MM.1S (cell line): Measurements from ENCODE around the gene TMEM135.

ENCODE experiments used
- DNase-seq: peaks from one replicate; pipeline ENCODE4 v3.0.0-alpha.2; 2015
- H2AFZ ChIP-seq: fragments of 300-600 bp; sonication (generic); 2 replicates; pipeline ENCODE4 v1.6.0; 2016; ENCODE audit warnings: antibody characterized with exemption, low read length
- H3F3A ChIP-seq: fragments of 300-600 bp; sonication (generic); 2 replicates; pipeline ENCODE4 v1.6.1; 2016; ENCODE audit warnings: mild to moderate bottlenecking, antibody characterized with exemption, low read length, moderate library complexity, mixed read lengths; ENCODE audit not compliant: insufficient read depth
- H3K27ac ChIP-seq: fragments of 300-600 bp; sonication (generic); 2 replicates; pipeline ENCODE4 v1.5.1; 2016; ENCODE audit warnings: mild to moderate bottlenecking, low read length
- H3K27me3 ChIP-seq: fragments of 300-600 bp; sonication (generic); replicated peaks from 2 replicates; pipeline ENCODE4 v1.6.0; 2016; ENCODE audit warnings: low read length; ENCODE audit not compliant: insufficient read depth
- H3K36me3 ChIP-seq: fragments of 300-600 bp; sonication (generic); replicated peaks from 2 replicates; pipeline ENCODE4 v1.6.1; 2016; ENCODE audit warnings: mild to moderate bottlenecking, low read length, mixed read lengths; ENCODE audit not compliant: insufficient read depth
- H3K4me1 ChIP-seq: fragments of 300-600 bp; sonication (generic); 2 replicates; pipeline ENCODE4 v1.6.1; 2016; ENCODE audit warnings: low read length, mixed read lengths
- H3K4me2 ChIP-seq: fragments of 300-600 bp; sonication (generic); 2 replicates; pipeline ENCODE4 v1.6.0; 2016; ENCODE audit warnings: low read depth, low read length
- H3K4me3 ChIP-seq: fragments of 300-600 bp; sonication (generic); 2 replicates; pipeline ENCODE4 v1.5.1; 2016; ENCODE audit warnings: low read length, mixed read lengths
- H3K79me2 ChIP-seq: fragments of 300-600 bp; sonication (generic); 2 replicates; pipeline ENCODE4 v1.6.1; 2016; ENCODE audit warnings: mixed run types, low read length, mixed read lengths
- H3K9ac ChIP-seq: fragments of 300-600 bp; sonication (generic); 2 replicates; pipeline ENCODE4 v1.6.1; 2016; ENCODE audit warnings: low read length, mixed read lengths
- H3K9me2 ChIP-seq: fragments of 300-600 bp; sonication (generic); replicated peaks from 2 replicates; pipeline ENCODE4 v1.6.1; 2016; ENCODE audit warnings: mild to moderate bottlenecking, low read length, mixed read lengths; ENCODE audit not compliant: insufficient read depth
- H3K9me3 ChIP-seq: fragments of 300-600 bp; sonication (generic); replicated peaks from 2 replicates; pipeline ENCODE4 v1.6.1; 2016; ENCODE audit warnings: mild to moderate bottlenecking, low read length, mixed read lengths; ENCODE audit not compliant: insufficient read depth
- H4K20me1 ChIP-seq: fragments of 300-600 bp; sonication (generic); 2 replicates; pipeline ENCODE4 v1.6.1; 2016; ENCODE audit warnings: mild to moderate bottlenecking, low read length, moderate library complexity, mixed read lengths; ENCODE audit not compliant: insufficient read depth
- CTCF ChIP-seq: fragments of 300-600 bp; sonication (generic); IDR thresholded peaks from 2 replicates; pipeline ENCODE4 v1.5.1; 2016; ENCODE audit warnings: antibody characterized with exemption, low read length, mixed read lengths
- EZH2 ChIP-seq: fragments of 300-600 bp; sonication (generic); optimal IDR thresholded peaks from 2 replicates; pipeline ENCODE3; 2017; ENCODE audit warnings: low read depth, mild to moderate bottlenecking, antibody characterized with exemption, low read length, mixed read lengths
- EZH2phosphoT487 ChIP-seq: fragments of 300-600 bp; sonication (generic); IDR thresholded peaks from 2 replicates; pipeline ENCODE4 v1.6.1; 2018; ENCODE audit warnings: antibody characterized with exemption, low read length

Gene TMEM135

DNA sequence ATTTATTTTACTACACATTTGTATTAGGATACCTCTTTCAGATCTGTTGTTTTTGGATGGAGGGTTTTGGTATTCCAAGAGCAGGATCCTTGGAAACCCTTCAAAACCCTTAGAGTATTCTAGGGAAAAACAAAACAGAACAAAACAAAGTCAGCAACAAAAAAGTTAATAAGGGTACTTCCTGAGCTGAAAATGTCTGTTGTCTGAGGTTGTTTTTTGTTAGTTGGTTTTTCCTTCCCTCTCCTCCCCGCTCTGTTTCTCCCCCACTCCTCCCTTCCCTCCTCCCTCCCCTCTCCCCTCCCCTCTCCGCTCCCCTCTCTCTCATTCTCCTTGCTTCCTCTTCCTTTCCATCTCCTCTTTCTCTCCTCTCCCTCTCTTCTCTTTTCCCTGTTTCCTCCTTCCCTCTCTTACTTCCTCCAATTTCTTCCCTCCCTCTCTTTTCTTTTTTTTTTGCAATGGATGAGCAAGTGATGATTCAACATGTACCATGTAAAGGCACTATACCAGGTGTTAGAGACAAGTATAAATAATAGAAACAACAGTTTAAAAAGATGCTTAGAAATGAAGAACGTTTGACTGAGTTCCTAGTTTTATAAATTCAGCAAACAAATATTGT is 160.6 kb downstream of the TMEM135 start:
- no peak for DNase-seq
- no peaks in the 10 kb centered on the region for H3K27me3 ChIP-seq
- H3K9me3 ChIP-seq: no peaks in the 10 kb centered on the region
- H3K9me2 ChIP-seq: no peaks in the 10 kb centered on the region
- H3K36me3 ChIP-seq: no peaks in the 10 kb centered on the region
- H3F3A ChIP-seq: no peaks in the 10 kb centered on the region
- H3K9ac ChIP-seq: no peak overlapping the region
- no peak overlapping the region for H3K27ac ChIP-seq
- TF ChIP-seq EZH2phosphoT487 (no peak), CTCF (no peak), EZH2 (no peak)
- no peak overlapping the region for H3K4me3 ChIP-seq
- no peaks in the 10 kb centered on the region for H4K20me1 ChIP-seq
- H3K79me2 ChIP-seq: no peaks in the 10 kb centered on the region
- no peak overlapping the region for H2AFZ ChIP-seq
- no peak overlapping the region for H3K4me2 ChIP-seq
- no peaks in the 10 kb centered on the region for H3K4me1 ChIP-seq

DNA sequence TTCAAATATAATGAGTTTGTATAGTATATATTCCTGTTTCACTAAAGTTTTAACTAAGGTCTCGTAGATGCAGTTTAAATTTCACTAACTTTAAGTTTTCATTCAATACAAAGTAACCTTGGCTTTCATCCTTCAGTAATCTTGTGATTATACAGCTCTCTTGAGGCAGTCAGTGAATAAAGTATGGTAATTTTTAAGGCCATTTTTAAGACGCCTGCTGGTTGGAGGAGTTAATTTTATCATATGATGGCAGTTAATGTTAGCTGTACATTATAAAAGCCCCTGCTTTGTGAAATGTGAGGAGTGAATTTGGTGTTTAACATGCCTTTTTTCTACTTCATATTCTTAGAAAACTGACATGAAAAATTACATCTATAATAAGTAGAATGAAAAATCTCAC is 163.6 kb downstream of the TMEM135 start:
- H3K4me3 ChIP-seq: no peak overlapping the region
- TF ChIP-seq CTCF (no peak), EZH2 (no peak), EZH2phosphoT487 (no peak)
- no peak overlapping the region for H2AFZ ChIP-seq
- no peaks in the 10 kb centered on the region for H3K9me3 ChIP-seq
- DNase-seq: no peak
- H3K9ac ChIP-seq: no peak overlapping the region
- no peaks in the 10 kb centered on the region for H3K9me2 ChIP-seq
- no peaks in the 10 kb centered on the region for H3K4me1 ChIP-seq
- no peaks in the 10 kb centered on the region for H3K36me3 ChIP-seq
- no peaks in the 10 kb centered on the region for H3K79me2 ChIP-seq
- no peaks in the 10 kb centered on the region for H4K20me1 ChIP-seq
- no peak overlapping the region for H3K27ac ChIP-seq
- H3K4me2 ChIP-seq: no peak overlapping the region
- H3K27me3 ChIP-seq: no peaks in the 10 kb centered on the region
- H3F3A ChIP-seq: no peaks in the 10 kb centered on the region

- Histone ChIP-seq H3K9me3 (no peaks in the 10 kb centered on the region), H3K27me3 (no peaks in the 10 kb centered on the region), H3K9ac (no peak overlapping the region), H3K27ac (no peak overlapping the region), H3K36me3 (no peaks in the 10 kb centered on the region), H3K4me2 (no peak overlapping the region), H3K4me3 (no peak overlapping the region), H3K4me1 (no peaks in the 10 kb centered on the region), H4K20me1 (no peaks in the 10 kb centered on the region), H3K9me2 (no peaks in the 10 kb centered on the region), H2AFZ (no peak overlapping the region), H3F3A (no peaks in the 10 kb centered on the region), H3K79me2 (no peaks in the 10 kb centered on the region)
- TF ChIP-seq EZH2 (no peak), CTCF (no peak)
- DNase-seq: no peak
These were observed 166.3 kb downstream of the TMEM135 start for GRCh38 chr11:87203907-87204602.
